ENCODE measurements around the gene CLCF1. TPM values are rescaled to one million over a fixed set of nuclear protein-coding genes. Genes with fewer than 3 reads are reported as not detected.

The CLCF1 gene
- total RNA-seq, 1 donor, result 4.7 TPM

DNA sequence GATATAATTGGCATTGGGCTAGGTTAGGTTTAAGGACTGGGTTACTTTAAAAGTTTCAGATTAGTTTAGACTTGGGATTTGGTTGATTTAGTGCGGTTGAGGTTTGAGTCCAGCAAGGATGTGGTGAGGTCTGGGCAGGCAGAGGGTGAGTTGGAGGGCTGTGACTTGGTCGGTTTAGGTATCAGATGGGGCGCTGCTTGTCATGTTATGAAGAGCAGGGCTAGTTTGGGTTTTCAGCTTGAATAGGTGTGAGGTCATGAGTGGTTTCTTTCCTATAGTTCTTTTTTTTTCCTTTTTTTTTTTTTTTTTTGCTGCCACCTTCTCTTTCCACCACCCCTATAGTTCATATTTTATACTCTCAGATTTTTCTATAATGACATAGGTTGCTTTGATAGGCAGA is 4.8 kb downstream of the CLCF1 start:
- DNase-seq (ENCODE audit: low read depth), result no peak
- TF ChIP-seq, protein P1, sequence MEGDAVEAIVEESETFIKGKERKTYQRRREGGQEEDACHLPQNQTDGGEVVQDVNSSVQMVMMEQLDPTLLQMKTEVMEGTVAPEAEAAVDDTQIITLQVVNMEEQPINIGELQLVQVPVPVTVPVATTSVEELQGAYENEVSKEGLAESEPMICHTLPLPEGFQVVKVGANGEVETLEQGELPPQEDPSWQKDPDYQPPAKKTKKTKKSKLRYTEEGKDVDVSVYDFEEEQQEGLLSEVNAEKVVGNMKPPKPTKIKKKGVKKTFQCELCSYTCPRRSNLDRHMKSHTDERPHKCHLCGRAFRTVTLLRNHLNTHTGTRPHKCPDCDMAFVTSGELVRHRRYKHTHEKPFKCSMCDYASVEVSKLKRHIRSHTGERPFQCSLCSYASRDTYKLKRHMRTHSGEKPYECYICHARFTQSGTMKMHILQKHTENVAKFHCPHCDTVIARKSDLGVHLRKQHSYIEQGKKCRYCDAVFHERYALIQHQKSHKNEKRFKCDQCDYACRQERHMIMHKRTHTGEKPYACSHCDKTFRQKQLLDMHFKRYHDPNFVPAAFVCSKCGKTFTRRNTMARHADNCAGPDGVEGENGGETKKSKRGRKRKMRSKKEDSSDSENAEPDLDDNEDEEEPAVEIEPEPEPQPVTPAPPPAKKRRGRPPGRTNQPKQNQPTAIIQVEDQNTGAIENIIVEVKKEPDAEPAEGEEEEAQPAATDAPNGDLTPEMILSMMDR (IDR thresholded peaks at IDR 0.05; ENCODE audit: insufficient read depth, low read depth, low read length), result no peak

DNA sequence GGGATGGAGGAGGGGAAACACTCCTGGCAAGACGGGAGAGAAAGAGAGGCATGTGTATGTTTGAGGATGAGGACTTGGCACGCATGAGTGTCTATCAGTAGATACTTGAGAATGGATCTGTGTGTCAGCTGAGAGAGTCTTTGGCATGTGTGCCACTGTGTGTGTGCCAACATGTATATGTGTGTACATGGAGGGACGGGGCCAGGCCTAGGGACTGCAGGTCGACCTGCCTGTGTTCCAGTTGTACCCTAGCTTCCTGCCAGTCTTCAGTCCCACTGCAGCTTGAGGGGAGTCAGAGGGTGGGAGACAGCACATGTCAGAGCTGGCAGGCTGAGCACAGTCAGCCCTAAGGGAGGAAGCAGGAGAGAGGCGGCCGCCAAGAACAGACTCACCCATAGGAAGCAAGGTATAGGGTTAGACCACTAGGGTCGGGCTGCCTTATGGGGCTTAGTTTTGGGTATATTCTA is 5.6 kb downstream of the CLCF1 start:
- TF ChIP-seq, protein P1 (IDR thresholded peaks at IDR 0.05; ENCODE audit: insufficient read depth, low read depth, low read length), result no peak
- H3K4me3 ChIP-seq (ENCODE audit: low read depth, low read length), result no peak overlapping the region
- no peak for DNase-seq (ENCODE audit: low read depth)

More for the DNA sequence above, 4.8 kb downstream of the CLCF1 start:
- H3K4me3 ChIP-seq (ENCODE audit: low read depth, low read length), result no peak overlapping the region

DNA sequence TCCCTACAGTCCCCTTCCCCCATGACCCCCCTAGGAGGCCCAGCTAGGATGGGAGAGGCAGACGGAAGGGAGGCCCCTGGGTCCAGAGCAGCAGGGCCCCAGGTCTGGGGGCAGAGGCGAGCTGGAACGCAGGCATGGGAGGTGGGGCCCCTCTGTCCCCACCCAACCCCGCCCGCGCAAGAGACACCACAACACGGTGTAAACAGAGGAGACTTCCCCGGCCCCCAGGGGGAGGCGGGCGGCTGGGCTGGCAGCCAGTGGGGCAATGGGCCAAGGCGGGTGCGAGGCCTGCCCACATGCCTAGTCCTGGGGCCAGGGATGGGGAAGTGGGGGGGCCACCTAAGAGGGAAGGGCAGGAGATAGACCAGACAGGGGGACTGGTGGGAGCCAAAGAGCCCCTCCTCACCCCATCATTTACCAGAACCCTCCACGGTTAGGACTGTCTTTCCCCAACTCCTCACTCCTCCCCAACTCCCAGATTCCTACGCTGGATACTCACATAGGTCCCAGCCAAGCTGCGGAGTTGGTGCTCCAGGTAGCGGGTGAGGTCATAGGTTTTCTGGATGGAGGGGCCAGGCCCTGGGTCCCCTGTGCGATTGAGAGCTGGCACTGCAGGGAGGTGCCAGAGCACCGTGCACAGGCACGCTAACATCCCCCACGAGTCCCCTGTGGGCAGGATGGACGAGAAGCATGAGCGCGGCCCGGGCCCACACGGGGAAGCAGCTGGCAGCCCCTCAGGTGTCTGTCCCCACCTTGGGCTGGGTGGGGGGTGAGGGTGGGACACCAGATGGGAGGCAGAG is 6.2 kb downstream of the CLCF1 start:
- no peak overlapping the region for H3K4me3 ChIP-seq (ENCODE audit: low read depth, low read length)
- TF ChIP-seq, protein P1 (IDR thresholded peaks at IDR 0.05; ENCODE audit: insufficient read depth, low read depth, low read length), result no peak
- DNase-seq (ENCODE audit: low read depth), result peak; percentile 46

GRCh38 chr11:67366546-67366945 is 6.9 kb downstream of the CLCF1 start:
- peak; percentile 42 for DNase-seq (ENCODE audit: low read depth)
- no peak overlapping the region for H3K4me3 ChIP-seq (ENCODE audit: low read depth, low read length)
- TF ChIP-seq, protein P1 (IDR thresholded peaks at IDR 0.05; ENCODE audit: insufficient read depth, low read depth, low read length), result no peak

DNA sequence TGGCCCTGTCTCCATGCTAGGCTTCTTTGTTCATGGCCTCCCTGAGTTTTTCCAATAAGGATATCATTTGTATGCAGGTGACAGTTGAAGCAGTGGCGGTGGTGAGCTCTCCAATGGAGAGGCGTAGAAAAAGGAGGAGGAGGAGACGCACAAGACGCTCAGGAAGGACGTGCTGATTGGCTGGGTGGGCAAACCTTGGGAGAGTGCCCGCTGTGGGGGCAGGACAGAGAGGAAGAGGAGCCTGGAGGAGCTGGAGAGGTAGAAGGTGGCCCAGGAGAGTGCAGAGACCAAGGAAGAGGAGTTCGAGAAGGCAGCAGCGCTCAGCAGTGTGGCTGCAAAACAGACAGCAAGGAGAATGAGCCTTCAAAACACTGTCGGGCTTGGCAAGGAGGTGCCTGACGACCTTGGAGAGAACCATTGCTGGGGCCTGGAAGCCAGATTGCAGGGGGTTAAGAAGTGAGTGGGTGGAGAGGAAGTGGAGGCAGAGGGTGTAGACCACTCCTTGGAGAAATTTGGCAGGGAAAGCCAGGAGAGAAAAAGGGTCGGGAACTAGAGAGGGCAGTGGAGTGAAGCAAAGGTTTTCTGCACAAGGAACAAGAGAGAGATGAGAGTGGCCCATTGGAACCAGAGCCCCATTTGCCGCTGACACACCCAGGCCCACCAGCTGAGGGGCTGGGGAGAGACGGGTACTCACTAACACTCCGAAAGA is 7.5 kb downstream of the CLCF1 start:
- H3K4me3 ChIP-seq (ENCODE audit: low read depth, low read length), result no peak overlapping the region
- DNase-seq (ENCODE audit: low read depth), result no peak
- TF ChIP-seq, protein P1 (IDR thresholded peaks at IDR 0.05; ENCODE audit: insufficient read depth, low read depth, low read length), result no peak

- no peak overlapping the region for H3K4me3 ChIP-seq (ENCODE audit: low read depth, low read length)
- TF ChIP-seq, protein P1 (IDR thresholded peaks at IDR 0.05; ENCODE audit: insufficient read depth, low read depth, low read length), result no peak
- DNase-seq (ENCODE audit: low read depth), result no peak
Measured at GRCh38 chr11:67364783-67365722, 8.3 kb downstream of the CLCF1 start.

Measured in fibroblast of villous mesenchyme (primary cell).